Frontal cortex (tissue), 4 donors: ENCODE measurements around the gene ABCB8. TPM values are rescaled to one million over a fixed set of nuclear protein-coding genes. Genes with fewer than 3 reads are reported as not detected.
"Not testable (repeated sequence)": the region's sequence is repeated elsewhere in the genome, so short reads cannot be mapped to it uniquely, and the experiment has no call there.

Source experiments
- DNase-seq, 2 donors: peaks; one replicate each; pipeline ENCODE4 v3.0.0; 2012; ENCODE audit warnings: low spot score in 2 of 2
- FAIRE-seq: peaks from 2 replicates; lab custom pipeline; 2012; peaks lifted over from hg19 to GRCh38; lab: Jason Lieb, UNC
- total RNA-seq: library from RNA; depleted of rRNA; stranded (reverse); fragments of >200 nt; gene quantifications from one replicate; pipeline ENCODE4 v1.2.3, GENCODE V29; 2014
- donor health status: control.
- donor health status: control.
- donor health status: control.

Gene ABCB8
- total RNA-seq, 1 donor from 2014 or later: 22.8 TPM

DNA sequence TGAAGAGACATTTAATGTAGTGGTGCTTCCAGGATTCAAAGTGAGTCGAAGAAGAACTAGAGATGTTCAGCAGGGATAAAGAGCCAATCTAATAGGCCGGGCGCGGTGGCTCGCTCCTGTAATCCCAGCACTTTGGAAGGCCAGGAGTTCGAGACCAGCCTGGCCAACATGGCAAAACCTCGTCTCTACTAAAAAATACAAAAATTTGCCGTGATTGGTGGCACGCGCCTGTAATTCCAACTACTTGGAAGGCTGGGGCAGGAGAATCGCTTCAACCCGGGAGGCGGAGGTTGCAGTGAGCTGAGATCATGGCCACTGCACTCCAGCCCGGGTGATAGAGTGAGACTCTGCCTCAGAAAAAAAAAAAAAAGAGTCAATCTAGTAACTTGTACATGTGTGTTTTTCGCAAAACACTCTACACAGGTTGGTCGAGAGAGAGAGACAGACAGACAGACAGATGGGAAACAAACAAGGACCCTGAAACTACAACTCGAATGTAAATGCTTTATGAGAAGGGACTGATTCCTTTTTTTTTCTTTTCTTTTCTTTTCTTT is 775 bp downstream of the ABCB8 start:
- no peak for FAIRE-seq
- DNase-seq: no peak

DNA sequence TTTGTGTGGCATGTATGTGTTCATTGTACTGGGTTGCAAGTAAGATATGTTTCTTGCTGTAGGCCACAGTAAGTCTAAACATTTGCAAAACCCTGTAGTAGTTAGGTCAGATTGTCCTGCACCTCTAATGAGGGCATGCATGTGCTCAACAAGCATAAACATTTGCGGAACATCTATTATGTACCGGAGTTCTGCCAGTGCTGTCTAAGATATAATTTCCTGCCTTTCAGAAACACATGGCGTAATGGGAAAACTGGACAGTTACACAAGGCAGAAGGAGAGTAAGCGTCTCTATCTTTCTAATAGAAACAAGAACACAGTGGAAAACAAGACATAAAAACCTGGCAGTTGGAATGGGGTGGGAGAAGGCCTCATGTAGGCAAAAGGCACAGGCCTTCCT is 2.8 kb downstream of the ABCB8 start:
- no peak for FAIRE-seq
- DNase-seq: no peak

DNA sequence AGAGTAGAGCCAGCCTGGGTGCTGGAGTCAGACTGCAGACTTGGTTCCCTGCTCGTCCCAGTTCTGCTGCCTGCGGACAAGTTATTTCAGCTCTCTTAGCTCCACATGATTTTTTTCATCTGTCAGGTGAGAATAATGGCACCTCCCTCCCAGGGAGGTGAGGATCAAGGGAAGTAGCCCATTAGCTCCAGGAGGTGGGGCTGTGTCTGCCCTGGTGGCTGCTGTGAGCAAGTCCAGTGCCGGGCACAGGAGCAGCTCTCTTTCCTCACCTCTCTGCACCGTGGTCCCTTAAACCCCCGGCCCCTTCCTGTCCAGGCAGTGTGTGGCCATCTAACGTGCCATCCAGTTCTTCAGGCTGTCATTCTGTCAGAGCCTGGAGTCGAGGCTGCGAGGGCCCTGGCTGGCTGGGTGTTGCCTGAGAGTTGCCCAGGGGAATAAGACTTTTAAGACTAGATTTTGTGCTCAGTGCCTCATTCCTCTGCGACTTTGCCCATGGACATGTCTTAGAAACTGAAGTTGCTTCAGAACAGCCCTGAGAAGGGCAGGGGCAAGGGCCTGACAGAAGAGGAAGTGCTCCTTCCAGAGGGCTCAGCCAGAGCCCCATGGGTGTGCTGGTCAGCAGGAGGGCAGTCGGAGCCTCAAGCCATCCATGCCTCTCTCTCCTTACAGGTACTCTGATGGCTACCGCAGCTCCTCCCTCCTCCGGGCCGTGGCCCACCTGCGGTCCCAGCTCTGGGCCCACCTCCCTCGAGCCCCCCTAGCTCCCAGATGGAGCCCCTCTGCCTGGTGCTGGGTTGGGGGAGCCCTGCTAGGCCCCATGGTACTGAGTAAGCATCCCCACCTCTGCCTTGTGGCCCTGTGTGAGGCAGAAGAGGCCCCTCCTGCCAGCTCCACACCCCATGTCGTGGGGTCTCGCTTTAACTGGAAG is 5.0 kb downstream of the ABCB8 start:
- FAIRE-seq (no peak), DNase-seq (no peak)

DNA sequence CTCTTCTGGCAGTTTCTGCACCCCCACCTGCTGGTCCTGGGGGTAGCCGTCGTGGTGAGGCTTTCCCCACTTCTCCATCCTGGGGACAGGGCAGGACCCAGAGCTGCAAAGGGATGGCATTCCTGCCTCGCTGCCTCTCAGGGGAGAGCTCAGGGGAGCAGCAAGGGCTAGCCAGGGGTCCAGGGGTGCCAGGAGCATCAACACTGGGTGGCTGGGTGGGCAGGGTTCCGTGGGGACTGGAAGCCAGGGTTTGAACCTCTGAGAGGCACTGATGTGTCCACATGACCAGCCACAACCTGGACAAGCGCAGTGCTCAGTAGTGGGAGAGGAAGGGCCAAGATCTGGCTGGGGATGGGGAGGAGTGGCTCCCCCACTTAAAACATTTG is 5.6 kb downstream of the ABCB8 start:
- no peak for FAIRE-seq
- no peak for DNase-seq

DNA sequence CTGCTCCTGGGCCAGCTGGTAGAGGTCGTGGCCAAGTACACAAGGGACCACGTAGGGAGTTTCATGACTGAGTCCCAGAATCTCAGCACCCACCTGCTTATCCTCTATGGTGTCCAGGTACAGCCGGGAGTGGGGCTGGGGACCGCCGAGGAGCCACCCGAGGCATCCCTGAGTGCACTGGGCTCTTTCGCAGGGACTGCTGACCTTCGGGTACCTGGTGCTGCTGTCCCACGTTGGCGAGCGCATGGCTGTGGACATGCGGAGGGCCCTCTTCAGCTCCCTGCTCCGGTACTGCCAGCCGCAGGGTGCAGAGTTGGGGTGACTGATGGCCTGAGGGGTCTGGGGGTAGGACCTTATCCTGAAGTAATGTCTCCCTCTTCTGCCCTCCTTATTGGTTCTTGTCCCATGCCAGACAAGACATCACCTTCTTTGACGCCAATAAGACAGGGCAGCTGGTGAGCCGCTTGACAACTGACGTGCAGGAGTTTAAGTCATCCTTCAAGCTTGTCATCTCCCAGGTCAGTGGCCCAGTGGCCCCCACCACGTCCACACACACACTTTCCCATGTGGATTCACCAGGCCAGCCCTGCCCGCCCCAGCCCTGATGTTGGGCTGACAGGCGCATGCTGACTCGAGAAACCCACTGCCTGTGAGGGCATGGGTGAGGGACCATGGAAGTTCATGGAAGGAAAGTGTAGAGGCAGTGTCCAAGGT is 6.2 kb downstream of the ABCB8 start:
- FAIRE-seq: no peak
- DNase-seq: no peak

DNA sequence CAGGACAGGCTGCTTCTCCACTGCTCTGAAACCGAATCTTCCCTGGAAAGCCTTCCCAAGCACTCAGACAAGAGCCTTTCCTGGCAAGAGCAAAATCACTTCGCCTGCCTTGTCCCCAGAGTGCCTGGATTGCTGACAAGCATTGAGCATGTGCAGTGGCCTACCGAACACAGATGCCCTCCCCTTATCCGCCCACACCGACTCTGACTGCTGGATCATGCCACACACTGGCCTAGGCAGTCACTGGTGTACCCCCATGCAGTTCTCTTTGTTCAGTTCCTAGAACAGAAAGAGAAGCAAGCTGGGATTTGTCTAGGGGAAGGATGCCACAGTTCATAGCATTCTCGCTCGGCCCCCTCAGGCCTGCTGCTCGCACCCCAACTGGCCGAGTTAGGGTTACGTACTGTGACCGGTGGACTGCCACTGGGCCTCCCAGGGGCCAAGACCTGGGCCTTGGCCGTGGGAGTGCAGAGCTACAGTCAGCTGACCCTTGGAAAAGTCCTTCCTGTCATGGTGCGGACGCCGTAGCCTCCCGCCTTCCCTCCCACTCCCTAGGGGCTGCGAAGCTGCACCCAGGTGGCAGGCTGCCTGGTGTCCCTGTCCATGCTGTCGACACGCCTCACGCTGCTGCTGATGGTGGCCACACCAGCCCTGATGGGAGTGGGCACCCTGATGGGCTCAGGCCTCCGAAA is 6.9 kb downstream of the ABCB8 start:
- no peak for DNase-seq

DNA sequence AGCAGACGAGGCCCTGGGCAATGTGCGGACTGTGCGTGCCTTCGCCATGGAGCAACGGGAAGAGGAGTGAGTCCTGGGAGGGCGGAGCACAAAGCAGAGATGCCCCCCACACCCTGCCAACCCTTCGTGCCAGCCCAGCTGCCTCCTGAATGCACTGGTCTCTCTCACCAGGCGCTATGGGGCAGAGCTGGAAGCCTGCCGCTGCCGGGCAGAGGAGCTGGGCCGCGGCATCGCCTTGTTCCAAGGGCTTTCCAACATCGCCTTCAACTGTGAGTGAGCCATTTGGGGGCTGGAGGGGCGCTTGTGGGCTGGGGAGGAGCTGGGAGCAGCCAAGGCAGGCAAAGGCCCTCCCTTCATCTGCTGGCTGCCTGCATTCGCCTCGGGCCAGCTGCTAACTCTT is 7.7 kb downstream of the ABCB8 start:
- no peak for FAIRE-seq
- no peak for DNase-seq

More for the DNA sequence above, 6.9 kb downstream of the ABCB8 start:
- FAIRE-seq: no peak

DNA sequence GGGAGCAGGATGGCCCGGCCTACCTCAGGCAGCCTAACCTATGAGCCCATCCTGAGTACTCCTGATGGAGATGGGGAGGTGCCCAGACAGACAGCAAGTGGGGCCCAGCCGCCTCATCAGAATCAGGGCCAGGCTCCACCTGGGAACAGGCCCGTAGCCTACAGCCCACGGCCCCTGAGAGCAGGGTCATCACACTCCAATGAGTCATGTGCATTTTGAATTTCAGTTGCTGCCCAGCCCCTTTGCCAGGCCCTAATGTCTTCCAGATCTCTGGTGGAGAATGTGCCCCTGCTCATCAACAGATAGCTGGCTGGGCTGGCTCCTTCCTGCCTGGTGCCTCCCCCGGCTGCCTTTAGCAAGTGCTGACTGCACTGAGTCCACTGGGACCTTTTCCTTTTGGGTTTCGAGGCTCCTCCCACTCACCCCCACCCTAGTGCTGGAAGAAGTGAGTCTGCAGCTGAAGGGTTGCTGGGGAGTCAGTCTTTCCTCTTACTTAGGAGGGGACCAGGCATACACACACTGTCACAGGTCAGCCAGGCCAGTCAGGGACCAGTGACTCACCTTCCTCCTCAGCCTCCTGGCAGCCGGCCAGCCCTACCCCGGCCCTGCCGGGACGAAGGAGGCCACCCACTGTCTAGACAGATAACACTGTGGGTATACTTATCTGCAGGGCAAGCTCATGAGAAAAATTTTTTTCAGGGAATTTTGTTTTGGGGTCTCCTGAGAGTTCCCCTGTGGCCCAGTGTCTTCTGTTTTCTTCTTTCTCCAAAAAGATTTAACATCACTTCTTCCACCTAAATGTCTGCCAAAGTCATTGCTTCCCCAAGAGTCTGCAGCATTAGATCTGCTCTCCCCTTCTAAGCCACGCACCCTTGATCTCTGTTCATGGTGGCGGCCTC is 10.9 kb downstream of the ABCB8 start:
- no peak for FAIRE-seq
- DNase-seq: peak in 1 of 2 donors; percentile 62

DNA sequence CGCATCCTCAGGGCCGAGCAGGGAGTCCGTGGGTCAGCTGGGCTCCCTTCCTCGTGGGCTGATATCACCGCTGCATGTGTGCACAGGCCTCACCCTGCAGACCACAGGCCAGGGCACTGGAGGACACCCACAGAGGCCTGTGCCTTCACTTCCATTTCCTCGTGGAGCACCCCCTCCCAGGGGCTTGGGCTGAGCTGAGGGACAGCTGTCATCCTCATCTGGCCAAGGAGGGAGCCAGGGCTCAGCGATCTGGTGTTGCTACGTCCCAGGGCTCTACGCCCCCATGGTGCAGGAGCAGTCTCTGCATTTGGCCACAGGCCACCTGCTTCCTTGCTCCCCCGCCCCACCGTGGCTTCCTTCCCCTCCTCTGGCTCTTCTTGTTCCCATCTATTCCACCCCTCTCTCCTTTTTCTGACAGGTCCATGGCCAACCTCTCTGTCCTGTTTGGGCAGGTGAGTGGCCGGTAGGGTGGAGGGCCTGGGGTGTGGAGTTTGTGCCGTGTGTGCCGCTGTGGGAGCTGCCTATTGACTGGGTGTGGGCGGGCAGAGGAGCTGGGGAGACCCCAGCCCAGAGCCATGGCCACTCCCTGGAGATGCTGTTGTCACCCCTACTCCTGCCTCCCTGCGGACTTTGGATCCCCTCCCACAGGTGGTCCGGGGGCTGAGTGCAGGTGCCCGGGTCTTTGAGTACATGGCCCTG is 11.7 kb downstream of the ABCB8 start:
- FAIRE-seq (no peak), DNase-seq (no peak)

DNA sequence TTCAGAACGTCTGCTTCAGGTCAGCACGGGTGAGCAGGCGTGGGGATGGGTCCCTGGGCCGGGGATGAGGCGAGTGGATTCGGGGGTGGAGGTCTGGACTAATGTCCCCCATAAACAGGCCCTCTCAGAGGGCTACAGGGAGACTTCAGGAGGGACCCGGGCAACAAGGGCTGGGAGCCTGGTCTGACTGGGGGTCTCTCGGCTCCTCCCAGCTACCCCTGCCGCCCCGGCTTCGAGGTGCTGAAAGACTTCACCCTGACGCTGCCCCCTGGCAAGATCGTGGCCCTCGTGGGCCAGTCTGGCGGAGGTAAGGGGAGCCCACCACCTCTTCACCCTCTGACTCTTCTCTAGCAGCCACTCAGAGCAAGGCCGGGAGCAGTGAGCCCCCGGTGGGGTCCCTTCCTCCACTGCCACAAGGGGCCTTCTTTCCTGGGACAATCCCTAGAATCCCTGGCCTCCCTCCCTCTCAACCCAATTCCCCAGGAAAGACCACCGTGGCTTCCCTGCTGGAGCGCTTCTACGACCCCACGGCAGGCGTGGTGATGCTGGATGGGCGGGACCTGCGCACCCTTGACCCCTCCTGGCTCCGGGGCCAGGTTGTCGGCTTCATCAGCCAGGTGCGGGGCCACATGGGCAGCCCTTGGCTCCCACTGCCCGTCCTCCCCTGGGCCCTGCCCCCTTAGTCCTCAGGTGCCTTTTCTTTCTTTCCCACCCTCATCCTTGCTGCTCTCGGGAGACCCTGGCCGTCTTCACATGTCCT is 12.5 kb downstream of the ABCB8 start:
- no peak for FAIRE-seq
- DNase-seq: no peak

DNA sequence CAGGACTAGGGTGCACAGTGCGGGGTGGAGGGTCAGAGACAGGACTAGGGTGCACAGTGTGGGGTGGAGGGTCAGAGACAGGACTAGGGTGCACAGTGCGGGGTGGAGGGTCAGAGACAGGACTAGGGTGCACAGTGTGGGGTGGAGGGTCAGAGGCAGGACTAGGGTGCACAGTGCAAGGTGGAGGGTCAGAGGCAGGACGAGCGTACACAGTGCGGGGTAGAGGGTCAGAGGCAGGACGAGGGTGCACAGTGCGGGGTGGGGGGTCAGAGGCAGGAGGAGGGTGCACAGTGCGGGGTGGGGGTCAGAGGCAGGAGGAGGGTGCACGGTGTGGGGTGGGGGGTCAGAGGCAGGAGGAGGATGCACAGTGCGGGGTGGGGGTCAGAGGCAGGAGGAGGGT is 15.2 kb downstream of the ABCB8 start:
- DNase-seq, FAIRE-seq: not testable (repeated sequence)

DNA sequence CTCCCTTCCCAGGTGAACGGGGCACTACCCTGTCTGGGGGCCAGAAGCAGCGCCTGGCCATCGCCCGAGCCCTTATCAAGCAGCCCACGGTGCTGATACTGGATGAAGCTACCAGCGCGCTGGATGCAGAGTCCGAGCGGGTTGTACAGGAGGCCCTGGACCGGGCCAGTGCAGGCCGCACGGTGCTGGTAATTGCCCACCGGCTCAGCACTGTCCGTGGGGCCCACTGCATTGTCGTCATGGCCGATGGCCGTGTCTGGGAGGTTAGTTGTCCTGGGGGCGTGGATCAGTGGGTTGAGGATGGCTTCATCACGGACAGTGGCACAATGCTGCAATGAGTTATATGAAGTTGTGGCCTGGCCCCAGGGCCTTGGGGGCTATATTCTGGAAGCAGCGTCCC is 15.7 kb downstream of the ABCB8 start:
- FAIRE-seq (no peak), DNase-seq (no peak)

DNA sequence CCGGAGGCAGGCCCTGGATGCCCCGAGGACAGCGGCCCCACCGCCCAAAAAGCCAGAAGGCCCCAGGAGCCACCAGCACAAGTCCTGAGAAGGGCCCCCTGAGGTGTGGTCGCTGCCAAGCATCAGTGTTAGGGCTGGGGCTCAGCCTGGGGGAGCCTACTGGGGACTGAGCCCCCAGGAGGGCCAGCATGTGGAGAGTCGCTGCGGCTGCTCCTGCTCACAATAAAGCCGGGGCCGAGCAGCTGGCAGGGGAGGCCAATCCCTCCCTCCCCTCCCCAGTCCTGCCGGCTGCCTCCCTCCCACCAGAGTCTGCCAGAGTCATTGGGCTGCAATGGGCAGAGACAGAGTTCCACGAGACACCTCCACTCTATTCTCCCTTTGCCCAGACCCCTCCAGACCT is 17.0 kb downstream of the ABCB8 start:
- DNase-seq (no peak), FAIRE-seq (no peak)

DNA sequence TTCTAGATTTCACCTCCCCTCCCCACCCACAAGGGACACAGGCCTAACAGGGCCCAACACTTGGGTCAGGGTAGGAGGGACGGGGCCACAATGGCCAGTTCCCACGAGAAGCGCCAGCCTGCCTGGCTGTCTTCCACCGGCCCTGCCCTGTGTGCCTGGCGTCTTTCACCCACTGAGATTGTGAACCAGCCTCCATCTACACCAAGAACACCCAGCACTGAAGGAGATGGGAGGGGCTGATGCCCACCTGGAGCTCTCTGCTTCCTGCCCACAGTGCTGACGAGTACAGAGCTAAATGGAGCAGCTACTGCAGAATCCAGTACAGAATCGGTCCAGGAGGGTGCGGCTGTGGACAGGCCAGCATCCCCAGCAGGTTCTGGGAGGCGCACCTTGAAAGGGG is 17.7 kb downstream of the ABCB8 start:
- FAIRE-seq (no peak), DNase-seq (no peak)

DNA sequence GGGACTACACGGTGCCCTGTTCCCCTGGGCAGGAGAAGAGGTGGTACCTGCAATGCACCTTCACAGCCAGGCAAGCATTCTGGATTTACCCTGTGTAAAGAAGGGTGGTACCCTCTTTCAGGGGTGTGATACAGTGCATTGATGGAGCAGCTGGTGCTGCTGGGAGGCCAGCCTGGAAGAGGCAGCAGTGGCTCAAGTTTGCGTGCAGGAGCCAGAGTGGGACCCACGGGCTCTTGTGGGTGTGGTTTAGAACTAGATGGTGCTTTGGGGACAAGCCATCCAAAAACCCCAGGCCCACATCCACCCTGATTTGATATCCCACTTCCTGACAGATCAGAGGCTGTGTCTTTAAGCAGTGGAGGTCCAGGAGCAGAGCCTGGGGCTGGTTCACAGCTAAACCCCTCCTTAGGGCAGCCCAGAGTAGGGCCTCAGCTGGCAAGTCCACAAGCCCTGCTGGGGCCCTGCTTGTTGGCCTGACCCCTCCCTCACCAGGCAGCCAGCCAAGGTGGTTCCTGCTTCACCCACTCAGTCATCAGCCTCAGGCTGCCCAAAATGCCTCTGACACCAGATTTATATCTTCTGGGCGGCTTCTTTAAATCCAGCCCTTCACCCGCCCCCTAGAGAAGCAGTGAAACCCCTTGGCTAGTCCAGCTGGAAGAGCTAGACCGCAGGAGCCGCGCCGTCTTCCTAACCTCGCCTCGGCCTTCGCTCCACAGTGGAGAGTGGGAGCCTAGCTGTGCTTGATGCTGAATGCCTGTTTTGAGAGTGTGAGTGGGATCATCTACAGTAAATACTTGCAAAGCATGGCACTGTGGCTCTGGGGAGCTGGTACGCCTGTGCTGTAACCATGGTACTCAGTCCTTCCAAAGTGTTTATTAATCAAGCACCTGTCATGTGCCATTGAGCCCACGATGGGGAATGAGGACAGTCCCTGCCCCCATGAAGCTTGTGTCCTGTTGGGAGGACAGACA is 18.6 kb downstream of the ABCB8 start:
- FAIRE-seq (no peak), DNase-seq (no peak)

DNA sequence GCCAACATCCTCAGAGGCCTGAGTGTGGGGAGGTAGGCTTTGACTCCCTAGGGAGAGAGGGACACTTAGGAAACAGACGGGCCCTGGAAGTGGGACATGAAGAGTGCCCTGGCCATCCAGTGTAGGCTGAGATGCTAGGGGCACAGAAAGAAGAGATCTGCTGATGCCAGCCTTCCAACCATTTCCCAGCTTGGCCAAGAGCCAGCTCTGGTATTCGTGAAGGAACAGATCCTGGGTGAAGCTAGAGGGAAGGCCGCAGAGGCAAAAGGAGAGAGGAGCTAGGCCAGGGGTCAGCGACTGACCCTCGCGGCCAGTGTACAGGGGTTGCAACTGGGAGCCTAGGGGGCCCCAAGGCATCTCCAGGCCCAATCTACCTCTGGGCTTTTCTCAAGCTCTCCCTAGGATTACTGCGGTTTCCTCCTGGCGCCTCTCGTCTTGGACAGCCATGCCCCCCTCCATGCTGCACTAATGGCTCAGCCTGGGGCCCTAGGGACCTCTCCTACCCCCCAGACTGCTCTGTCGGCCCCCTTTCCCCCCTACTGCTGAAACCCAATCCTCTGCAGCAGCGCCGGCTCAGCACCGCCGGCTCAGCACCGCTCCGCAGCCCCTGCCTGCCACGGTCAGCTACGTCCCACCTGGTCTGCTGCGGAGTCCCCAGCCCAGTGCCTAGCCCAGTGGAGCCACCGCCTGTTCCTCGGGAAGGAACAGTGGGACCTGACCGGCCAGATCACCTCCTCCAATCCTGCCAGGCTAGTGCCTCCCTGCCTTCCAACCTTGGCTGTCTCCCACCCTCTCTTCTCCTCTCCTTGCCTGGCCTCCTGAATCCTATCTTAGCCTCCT is 19.9 kb downstream of the ABCB8 start, which contains the start of gene ASIC3:
ASIC3 (plus strand) TSS at position 556 of the 840 bp plus-strand sequence. CDS start 355 bp downstream, outside the sequence.
- DNase-seq: no peak
- no peak for FAIRE-seq
